ENCODE results near the gene HSPB2. TPM values are rescaled to one million over a fixed set of nuclear protein-coding genes. Genes with fewer than 3 reads are reported as not detected.

Gene HSPB2
- total RNA-seq, 4 donors from 2014 or later = 1.3 TPM; not detected in 3

DNA sequence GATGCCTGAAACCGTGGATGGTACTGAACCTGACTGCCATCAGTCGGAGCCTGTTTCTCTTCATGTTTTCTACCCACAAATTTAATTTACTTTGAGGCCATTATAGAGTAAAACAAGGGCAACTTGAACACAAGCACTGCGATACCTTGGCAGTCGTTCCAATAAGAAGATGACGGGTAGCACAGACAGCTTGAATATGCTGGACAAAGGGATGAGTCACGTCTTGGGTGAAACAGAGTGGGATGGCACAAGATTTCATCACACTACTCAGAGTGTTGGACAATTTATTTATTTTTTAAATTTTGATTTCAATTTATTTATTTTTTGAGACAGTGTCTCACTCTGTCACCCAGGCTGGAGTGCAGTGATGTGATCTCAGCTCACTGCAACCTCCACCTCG, 30.3 kb downstream of the HSPB2 start:
- no peaks in the 10 kb centered on the region for H3K9me3 ChIP-seq
- H3K27ac ChIP-seq = no peak overlapping the region
- intact Hi-C loops (cut with DNase I; ENCODE audit: low total_unique reads) (no loop called here), in situ Hi-C loops (cut with MboI; ENCODE audit: low pct_ligation_motif_present in 1 of 4, low pct_unique_long_range_greater_than_20kb in 1 of 4, low sequenced_read_pairs in 3 of 4) (no loop called here)
- no peak for DNase-seq
- H3K36me3 ChIP-seq = no peaks in the 10 kb centered on the region
- H3K4me3 ChIP-seq = no peak overlapping the region
- no peak for TF ChIP-seq POLR2A (IDR thresholded peaks at IDR 0.05)
- TF ChIP-seq EP300 (IDR thresholded peaks at IDR 0.05; ENCODE audit: low read depth) = no peak
- TF ChIP-seq, protein P1, sequence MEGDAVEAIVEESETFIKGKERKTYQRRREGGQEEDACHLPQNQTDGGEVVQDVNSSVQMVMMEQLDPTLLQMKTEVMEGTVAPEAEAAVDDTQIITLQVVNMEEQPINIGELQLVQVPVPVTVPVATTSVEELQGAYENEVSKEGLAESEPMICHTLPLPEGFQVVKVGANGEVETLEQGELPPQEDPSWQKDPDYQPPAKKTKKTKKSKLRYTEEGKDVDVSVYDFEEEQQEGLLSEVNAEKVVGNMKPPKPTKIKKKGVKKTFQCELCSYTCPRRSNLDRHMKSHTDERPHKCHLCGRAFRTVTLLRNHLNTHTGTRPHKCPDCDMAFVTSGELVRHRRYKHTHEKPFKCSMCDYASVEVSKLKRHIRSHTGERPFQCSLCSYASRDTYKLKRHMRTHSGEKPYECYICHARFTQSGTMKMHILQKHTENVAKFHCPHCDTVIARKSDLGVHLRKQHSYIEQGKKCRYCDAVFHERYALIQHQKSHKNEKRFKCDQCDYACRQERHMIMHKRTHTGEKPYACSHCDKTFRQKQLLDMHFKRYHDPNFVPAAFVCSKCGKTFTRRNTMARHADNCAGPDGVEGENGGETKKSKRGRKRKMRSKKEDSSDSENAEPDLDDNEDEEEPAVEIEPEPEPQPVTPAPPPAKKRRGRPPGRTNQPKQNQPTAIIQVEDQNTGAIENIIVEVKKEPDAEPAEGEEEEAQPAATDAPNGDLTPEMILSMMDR (IDR thresholded peaks at IDR 0.05) = no peak
- no peak for TF ChIP-seq POLR2AphosphoS5 (IDR thresholded peaks at IDR 0.05)
- no peaks in the 10 kb centered on the region for H3K27me3 ChIP-seq
- WGBS, 2 donors (ENCODE audit: low coverage in 1 of 2) = 80 to 89% methylated on average over 5 to 7 of the region's 7 CpGs
- peaks cover 5 to 27% (median 11%) of the 10 kb centered on the region in 4 donors for H3K4me1 ChIP-seq

DNA sequence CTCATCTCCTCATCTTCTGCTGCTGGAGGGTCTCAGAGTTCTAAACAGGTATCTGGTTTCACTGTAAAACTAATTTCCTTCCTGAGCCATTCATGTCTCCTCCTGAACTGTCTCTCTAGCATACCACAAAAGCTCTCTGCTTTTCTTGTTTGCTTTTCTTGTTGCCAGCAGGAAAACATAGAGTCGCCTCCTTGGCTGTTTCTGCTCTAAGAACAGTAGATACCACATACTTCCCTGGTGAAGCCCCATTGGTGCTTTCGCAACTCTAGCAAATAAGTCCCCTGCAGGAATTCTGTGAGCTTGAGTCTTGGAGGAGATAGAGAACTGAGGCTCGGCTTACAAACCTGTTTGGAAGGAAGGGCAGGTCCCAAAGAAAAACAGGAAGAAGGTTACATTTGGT, 31.6 kb downstream of the HSPB2 start:
- no peaks in the 10 kb centered on the region for H3K27me3 ChIP-seq
- WGBS, 2 donors (ENCODE audit: low coverage in 1 of 2) = 60 to 73% methylated on average over 1 to 3 of the region's 3 CpGs
- intact Hi-C loops (cut with DNase I; ENCODE audit: low total_unique reads) = no loop called here
- no peaks in the 10 kb centered on the region for H3K36me3 ChIP-seq
- H3K4me3 ChIP-seq = no peak overlapping the region
- H3K27ac ChIP-seq = peak overlapping the region in 3 of 4 donors; percentile 30 to 50 (median 30)
- DNase-seq = no peak
- in situ Hi-C loops (cut with MboI; ENCODE audit: low pct_ligation_motif_present in 1 of 4, low pct_unique_long_range_greater_than_20kb in 1 of 4, low sequenced_read_pairs in 3 of 4) = no loop called here
- H3K4me1 ChIP-seq = peaks cover 0 to 14% (median 2%) of the 10 kb centered on the region in 4 donors
- TF ChIP-seq POLR2A (IDR thresholded peaks at IDR 0.05) (no peak), EP300 (IDR thresholded peaks at IDR 0.05; ENCODE audit: low read depth) (no peak), POLR2AphosphoS5 (IDR thresholded peaks at IDR 0.05) (no peak)
- TF ChIP-seq, protein P1 (IDR thresholded peaks at IDR 0.05) = no peak
- no peaks in the 10 kb centered on the region for H3K9me3 ChIP-seq

DNA sequence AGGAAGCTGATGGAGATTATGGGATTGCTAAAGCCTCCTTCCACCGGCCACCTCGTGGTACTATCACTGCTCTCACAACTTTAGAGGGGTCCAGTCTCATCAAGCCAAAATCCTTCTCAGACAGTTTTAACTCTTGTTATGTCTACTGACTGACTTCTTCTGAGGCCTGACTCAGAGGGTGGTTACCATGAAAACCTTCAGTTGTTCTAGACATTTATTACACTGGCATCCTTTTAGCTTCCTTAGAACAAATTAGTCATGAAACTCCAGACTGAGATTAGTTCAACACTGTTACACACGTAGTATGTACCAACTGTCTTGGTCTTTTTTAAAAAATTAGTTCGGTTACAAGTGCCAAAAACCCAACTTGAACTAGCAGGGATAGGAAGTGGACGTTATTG, 32.1 kb downstream of the HSPB2 start:
- H3K27ac ChIP-seq = peak overlapping the region; percentile 30 to 50 (median 38)
- H3K36me3 ChIP-seq = no peaks in the 10 kb centered on the region
- no peaks in the 10 kb centered on the region for H3K27me3 ChIP-seq
- peaks cover 0 to 10% (median under 1%) of the 10 kb centered on the region in 4 donors for H3K4me1 ChIP-seq
- H3K4me3 ChIP-seq = no peak overlapping the region
- H3K9me3 ChIP-seq = no peaks in the 10 kb centered on the region
- WGBS, 2 donors (ENCODE audit: low coverage in 1 of 2) = 51 to 79% methylated on average over 3 to 5 of the region's 5 CpGs
- intact Hi-C loops (cut with DNase I; ENCODE audit: low total_unique reads) = no loop called here
- in situ Hi-C loops (cut with MboI; ENCODE audit: low pct_ligation_motif_present in 1 of 4, low pct_unique_long_range_greater_than_20kb in 1 of 4, low sequenced_read_pairs in 3 of 4) = no loop called here
- TF ChIP-seq, protein P1 (IDR thresholded peaks at IDR 0.05) = no peak
- TF ChIP-seq POLR2AphosphoS5 (IDR thresholded peaks at IDR 0.05) (no peak), EP300 (IDR thresholded peaks at IDR 0.05; ENCODE audit: low read depth) (no peak), POLR2A (IDR thresholded peaks at IDR 0.05) (no peak)
- DNase-seq = no peak

DNA sequence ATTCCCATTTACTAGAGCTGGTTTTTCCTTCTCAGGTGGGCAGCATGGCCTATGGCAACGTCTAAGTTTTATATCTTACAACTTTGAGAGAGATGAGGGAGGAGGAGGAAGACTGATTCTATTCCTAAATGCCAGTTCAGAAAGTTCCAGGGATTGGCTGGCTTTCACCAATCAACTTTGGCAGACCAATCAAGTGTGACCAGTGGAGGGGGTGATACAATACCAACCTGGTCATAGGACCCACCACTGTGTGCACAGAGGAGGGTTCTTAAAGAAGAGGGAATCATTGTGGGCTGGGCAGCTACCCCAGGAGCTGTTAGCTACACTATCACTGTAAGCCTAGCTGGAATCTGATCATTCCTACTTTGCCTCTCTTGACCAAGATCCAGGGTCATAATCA, 32.7 kb downstream of the HSPB2 start:
- peak overlapping the region in 1 of 4 donors; percentile 47 for H3K27ac ChIP-seq
- H3K9me3 ChIP-seq = no peaks in the 10 kb centered on the region
- DNase-seq = no peak
- no peak overlapping the region for H3K4me3 ChIP-seq
- intact Hi-C loops (cut with DNase I; ENCODE audit: low total_unique reads) = no loop called here
- no peaks in the 10 kb centered on the region for H3K36me3 ChIP-seq
- H3K4me1 ChIP-seq = peaks cover 0 to 7% (median 0%) of the 10 kb centered on the region in 4 donors
- in situ Hi-C loops (cut with MboI; ENCODE audit: low pct_ligation_motif_present in 1 of 4, low pct_unique_long_range_greater_than_20kb in 1 of 4, low sequenced_read_pairs in 3 of 4) = no loop called here
- no peak for TF ChIP-seq EP300 (IDR thresholded peaks at IDR 0.05; ENCODE audit: low read depth)
- TF ChIP-seq, protein P1 (IDR thresholded peaks at IDR 0.05) = no peak
- no peak for TF ChIP-seq POLR2A (IDR thresholded peaks at IDR 0.05)
- no peak for TF ChIP-seq POLR2AphosphoS5 (IDR thresholded peaks at IDR 0.05)
- WGBS, 2 donors (ENCODE audit: low coverage in 1 of 2) = 62% methylated on average over 1 of the region's 1 CpG; no CpG with 5 or more reads in 1 of the 2 donors
- H3K27me3 ChIP-seq = no peaks in the 10 kb centered on the region
